SK-N-SH (cell line): ENCODE data around the gene RBM33. TPM values are rescaled to one million over a fixed set of nuclear protein-coding genes. Genes with fewer than 3 reads are reported as not detected.

Experiments
- CTCF ChIA-PET: fragments of 300-600, 350-600 bp; formaldehyde crosslinking; extraction: SDS; loops from one replicate; lab custom pipeline; 2021; lab: Yijun Ruan, JAX
- POLR2A ChIA-PET: fragments of 350-600 bp; sonication (Branson Sonifier 250); formaldehyde crosslinking; extraction: SDS; loops from one replicate; lab custom pipeline; 2020; ENCODE audit warnings: antibody characterized with exemption, inconsistent platforms; lab: Yijun Ruan, JAX
- DNase-seq: peaks from one replicate; pipeline ENCODE4 v3.0.0; 2012
- H2AFZ ChIP-seq: fragments of 200-600 bp; sonication (generic); 2 replicates; pipeline ENCODE4 v1.8.1; 2016; ENCODE audit warnings: antibody characterized with exemption, mild to moderate bottlenecking, low read depth
- H3F3A ChIP-seq: fragments of 200-600 bp; sonication (generic); replicated peaks from 2 replicates; pipeline ENCODE3; 2016; ENCODE audit warnings: antibody characterized with exemption, mild to moderate bottlenecking; ENCODE audit not compliant: insufficient read depth
- H3K27ac ChIP-seq, 2 experiments: fragments of 200-500 bp in 1 of 2; fragments of 200-600 bp in 1 of 2; sonication (Bioruptor generic) in 1 of 2; sonication (generic), shearing (Covaris generic) in 1 of 2; 2 replicates each; pipeline versions ENCODE4 v1.5.1 to v1.6.1; 2014 to 2016; ENCODE audit warnings: low read depth in 2 of 2, inconsistent platforms in 1 of 2, low read length in 1 of 2, mild to moderate bottlenecking in 1 of 2, mixed read lengths in 1 of 2
- H3K27me3 ChIP-seq: fragments of 200-600 bp; sonication (generic), shearing (Covaris generic); 2 replicates; pipeline ENCODE4 v1.6.1; 2016; ENCODE audit warnings: mixed run types; ENCODE audit not compliant: insufficient read depth
- H3K36me3 ChIP-seq, 2 experiments: fragments of 200-500 bp in 1 of 2; fragments of 200-600 bp in 1 of 2; sonication (Bioruptor generic) in 1 of 2; sonication (generic) in 1 of 2; replicated peaks in 1 of 2; 2 replicates each; pipeline versions ENCODE3 to v1.5.1; 2014 to 2016; ENCODE audit warnings: low read length in 1 of 2, mild to moderate bottlenecking in 1 of 2; ENCODE audit not compliant: insufficient read depth in 2 of 2, control insufficient read depth in 1 of 2
- H3K4me1 ChIP-seq, 2 experiments: fragments of 200-500 bp in 1 of 2; fragments of 200-600 bp in 1 of 2; sonication (Bioruptor generic) in 1 of 2; sonication (generic), shearing (Covaris generic) in 1 of 2; 2 replicates each; pipeline versions ENCODE4 v1.5.1 to v1.6.1; 2014 to 2016; ENCODE audit warnings: low read depth in 1 of 2, low read length in 1 of 2, mixed run types in 1 of 2; ENCODE audit not compliant: insufficient read depth in 2 of 2, control insufficient read depth in 1 of 2
- H3K4me2 ChIP-seq: fragments of 200-600 bp; sonication (generic), shearing (Covaris generic); 2 replicates; pipeline ENCODE4 v1.6.1; 2017; ENCODE audit warnings: mixed run types
- H3K4me3 ChIP-seq, 2 experiments: fragments of 200-500 bp in 1 of 2; fragments of 200-600 bp in 1 of 2; sonication (Bioruptor generic) in 1 of 2; sonication (generic), shearing (Covaris generic) in 1 of 2; 2 replicates each; pipeline versions ENCODE4 v1.5.1 to v1.8.1; 2014 to 2016; ENCODE audit warnings: low read depth in 2 of 2, inconsistent platforms in 1 of 2, low read length in 1 of 2, mild to moderate bottlenecking in 1 of 2, mixed read lengths in 1 of 2, moderate library complexity in 1 of 2
- H3K79me2 ChIP-seq: fragments of 200-600 bp; sonication (generic); 2 replicates; pipeline ENCODE4 v1.8.1; 2017; ENCODE audit warnings: mild to moderate bottlenecking; ENCODE audit not compliant: insufficient read depth
- H3K9ac ChIP-seq: fragments of 200-600 bp; sonication (generic); 2 replicates; pipeline ENCODE4 v1.6.1; 2017; ENCODE audit warnings: mixed run types
- H3K9me2 ChIP-seq: fragments of 200-600 bp; sonication (generic); 2 replicates; pipeline ENCODE4 v1.6.1; 2017; ENCODE audit warnings: mixed run types
- H3K9me3 ChIP-seq: fragments of 200-600 bp; sonication (generic); 2 replicates; pipeline ENCODE4 v1.6.1; 2017; ENCODE audit warnings: mixed run types, mild to moderate bottlenecking, moderate library complexity
- H4K20me1 ChIP-seq: fragments of 200-600 bp; sonication (generic); 2 replicates; pipeline ENCODE4 v1.6.1; 2017; ENCODE audit warnings: mild to moderate bottlenecking, mixed run types; ENCODE audit not compliant: insufficient read depth
- CHD2 ChIP-seq: fragments of 150-350 bp; IDR thresholded peaks from 2 replicates; pipeline ENCODE4 v1.6.1; 2018; ENCODE audit warnings: low read length; ENCODE audit not compliant: partially characterized antibody
- CTCF ChIP-seq: fragments of 200-600 bp; sonication (generic); IDR thresholded peaks from 2 replicates; pipeline ENCODE4 v1.6.1; 2017; ENCODE audit warnings: antibody characterized with exemption, mild to moderate bottlenecking, moderate library complexity
- ELF1 ChIP-seq: IDR thresholded peaks from 2 replicates; pipeline ENCODE4 v1.4.0; 2012
- GABPA ChIP-seq: IDR thresholded peaks from 2 replicates; pipeline ENCODE4 v1.4.0; 2012; ENCODE audit warnings: low read depth, mild to moderate bottlenecking
- MAX ChIP-seq: IDR thresholded peaks from 2 replicates; pipeline ENCODE4 v1.4.0; 2012; ENCODE audit warnings: low read depth
- MEF2A ChIP-seq: IDR thresholded peaks from 2 replicates; pipeline ENCODE4 v1.4.0; 2012; ENCODE audit warnings: low read depth, borderline replicate concordance
- MXI1 ChIP-seq: IDR thresholded peaks from 2 replicates; pipeline ENCODE4 v1.6.1; 2012; ENCODE audit warnings: mild to moderate bottlenecking, low read depth, low read length, improper control_type of control experiment
- NFIC ChIP-seq: IDR thresholded peaks from 2 replicates; pipeline ENCODE4 v1.4.0; 2012; ENCODE audit warnings: borderline replicate concordance
- POLR2AphosphoS5 ChIP-seq: IDR thresholded peaks from 2 replicates; pipeline ENCODE4 v1.6.1; 2012; ENCODE audit warnings: low read depth, low read length
- RAD21 ChIP-seq: IDR thresholded peaks from 2 replicates; pipeline ENCODE4 v1.6.1; 2012; ENCODE audit warnings: mild to moderate bottlenecking, low read length
- REST ChIP-seq: IDR thresholded peaks from 2 replicates; pipeline ENCODE4 v1.6.1; 2012; ENCODE audit warnings: mild to moderate bottlenecking, low read depth, low read length, moderate library complexity
- RFX5 ChIP-seq: IDR thresholded peaks from 2 replicates; pipeline ENCODE4 v1.6.1; 2012; ENCODE audit warnings: mild to moderate bottlenecking, improper control_type of control experiment, low read length
- USF1 ChIP-seq: IDR thresholded peaks from 2 replicates; pipeline ENCODE4 v1.4.0; 2012; ENCODE audit warnings: low read depth, borderline replicate concordance
- YY1 ChIP-seq: IDR thresholded peaks from 2 replicates; pipeline ENCODE4 v1.4.0; 2012; ENCODE audit warnings: low read depth, mild to moderate bottlenecking
- ZBTB33 ChIP-seq: IDR thresholded peaks from 2 replicates; pipeline ENCODE4 v1.4.0; 2012; ENCODE audit warnings: low read depth, borderline replicate concordance
- WGBS: methylation state at CpG from one replicate; pipeline ENCODE4 v1.1.6; 2017; ENCODE audit warnings: low lambda C conversion rate; 5-methylcytosine and 5-hydroxymethylcytosine counted together
- polyA plus RNA-seq, 3 experiments: library from polyadenylated mRNA; depleted of rRNA; stranded (reverse); fragments of >200 nt; gene quantifications; 2 replicates each; pipeline ENCODE4 v1.2.3, GENCODE V29; 2012

RBM33 gene
- polyA plus RNA-seq, 1 of the 3 experiments (the other 2 are of a cell fraction), result 13.8 TPM

- CTCF ChIA-PET, result interaction anchor here (0.9 to 31.7 kb wide), 5 partner anchors 12 to 156 kb away, joined by 3 to 470 read pairs (median 5); no protein-coding TSS in a partner anchor
These were observed 110.6 kb downstream of the RBM33 start for GRCh38 chr7:155755026-155755425.

More at GRCh38 chr7:155755026-155755425, 110.6 kb downstream of the RBM33 start:
- H3K27ac ChIP-seq, result no peak overlapping the region
- no peaks in the 10 kb centered on the region for H3F3A ChIP-seq
- no peaks in the 10 kb centered on the region; a peak in 1 of 4 replicates for H3K4me1 ChIP-seq
- no peak overlapping the region for H2AFZ ChIP-seq
- H3K4me2 ChIP-seq, result no peak overlapping the region
- POLR2A ChIA-PET, result no interaction called here
- no peaks in the 10 kb centered on the region for H3K27me3 ChIP-seq
- WGBS, result 100% methylated on average over 3 of the region's 3 CpGs
- H3K36me3 ChIP-seq, result peaks cover 15 to 60% of the 10 kb centered on the region in 2 experiments
- H4K20me1 ChIP-seq, result peaks cover 78% of the 10 kb centered on the region
- no peaks in the 10 kb centered on the region for H3K9me3 ChIP-seq
- no peak for TF ChIP-seq GABPA
- no peak for TF ChIP-seq MXI1
- TF ChIP-seq ELF1, result no peak
- no peak for TF ChIP-seq CHD2
- TF ChIP-seq YY1, result no peak
- TF ChIP-seq NFIC, result no peak
- no peak for TF ChIP-seq USF1
- TF ChIP-seq RFX5, result no peak
- no peak for TF ChIP-seq POLR2AphosphoS5
- TF ChIP-seq CTCF, result no peak
- TF ChIP-seq REST, result no peak
- no peak for TF ChIP-seq RAD21
- no peak for TF ChIP-seq MAX
- no peak for TF ChIP-seq MEF2A
- no peak for TF ChIP-seq ZBTB33
- H3K4me3 ChIP-seq, result no peak overlapping the region
- DNase-seq, result no peak
- H3K79me2 ChIP-seq, result peaks cover 83% of the 10 kb centered on the region
- no peaks in the 10 kb centered on the region for H3K9me2 ChIP-seq
- H3K9ac ChIP-seq, result no peak overlapping the region
